Activated CD8-positive, alpha-beta memory T cell treated with anti-CD3 and anti-CD28 coated beads, Interleukin-2, amount 50 U/mL, for 4 hours (primary cell): ENCODE measurements around the gene PTPRN2.
A peak's percentile ranks its signal among the peaks of the same experiment; 100 is the strongest.
"Not testable (repeated sequence)": the region's sequence is repeated elsewhere in the genome, so short reads cannot be mapped to it uniquely, and the experiment has no call there.

Experiments
- DNase-seq: peaks from one replicate; pipeline ENCODE4 v3.0.0-alpha.2; 2020

Gene PTPRN2

DNA sequence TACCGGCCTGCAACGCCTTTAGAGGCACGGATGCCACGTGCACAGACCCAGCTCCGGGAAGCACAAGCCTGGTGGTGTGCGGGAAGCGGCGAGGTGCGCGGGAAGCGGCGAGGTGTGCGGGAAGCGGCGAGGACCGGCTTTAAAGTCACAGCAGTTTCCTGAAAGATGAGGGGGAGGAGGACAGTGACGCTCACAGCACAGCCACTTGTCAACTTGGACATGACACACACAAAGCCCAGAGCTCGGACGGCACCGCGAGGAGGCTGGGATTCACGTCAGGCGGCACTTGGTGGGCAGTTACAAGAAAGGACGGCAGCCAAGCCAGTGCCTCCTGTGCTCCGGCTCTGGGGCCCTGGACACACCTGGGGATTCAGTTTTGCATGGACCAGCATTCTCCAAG is 724.9 kb downstream of the PTPRN2 start:
- no peak for DNase-seq

GRCh38 chr7:157861551-157861950 is 726.1 kb downstream of the PTPRN2 start:
- DNase-seq, result no peak

GRCh38 chr7:157861031-157861491 is 726.6 kb downstream of the PTPRN2 start:
- no peak for DNase-seq

DNA sequence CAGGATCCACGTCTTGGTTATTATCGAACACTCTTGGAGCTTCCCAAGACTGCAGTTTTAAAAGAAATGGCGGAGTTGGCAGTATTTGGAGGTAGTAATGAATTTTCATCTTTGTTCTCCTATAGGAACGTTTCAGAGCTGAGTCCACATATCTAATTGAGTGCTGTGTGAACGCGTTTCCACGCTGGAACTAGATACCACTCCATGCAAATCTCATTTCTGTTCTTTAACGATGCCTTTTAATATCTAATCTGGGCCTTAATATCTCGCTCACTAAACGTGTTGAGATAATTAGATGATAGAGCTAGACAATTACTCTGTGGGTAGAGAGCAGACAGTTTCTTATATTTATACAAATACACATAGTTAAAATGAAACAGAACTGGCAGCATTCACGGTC is 727.2 kb downstream of the PTPRN2 start:
- no peak for DNase-seq

GRCh38 chr7:157859915-157860314 is 727.7 kb downstream of the PTPRN2 start:
- no peak for DNase-seq

DNA sequence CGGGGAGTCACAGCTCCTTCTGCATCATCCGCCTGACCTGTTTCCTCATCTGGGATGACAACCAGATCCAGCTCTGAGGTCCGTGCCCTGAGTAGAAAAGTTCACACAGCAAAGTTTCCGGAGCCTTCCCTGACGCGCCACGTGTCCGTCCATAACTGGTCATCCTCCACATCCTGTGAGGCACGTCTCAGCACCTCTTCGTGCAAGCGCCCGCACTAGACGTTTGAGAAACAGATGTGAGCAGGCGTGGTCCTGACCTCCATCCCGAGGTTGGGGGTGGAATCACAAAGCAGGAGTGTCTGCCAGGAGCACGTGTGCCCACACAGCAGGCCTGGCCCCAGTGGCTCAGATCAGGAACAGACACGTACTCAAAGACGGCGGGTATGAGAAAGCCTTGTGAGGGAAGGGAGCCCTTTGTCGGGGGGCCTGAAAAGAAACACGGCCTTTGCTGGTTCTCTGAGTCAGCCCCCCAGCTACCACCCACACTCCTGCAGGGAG is 730.0 kb downstream of the PTPRN2 start:
- no peak for DNase-seq

- DNase-seq, result no peak
Measured at GRCh38 chr7:157856873-157857577, 730.6 kb downstream of the PTPRN2 start.

DNA sequence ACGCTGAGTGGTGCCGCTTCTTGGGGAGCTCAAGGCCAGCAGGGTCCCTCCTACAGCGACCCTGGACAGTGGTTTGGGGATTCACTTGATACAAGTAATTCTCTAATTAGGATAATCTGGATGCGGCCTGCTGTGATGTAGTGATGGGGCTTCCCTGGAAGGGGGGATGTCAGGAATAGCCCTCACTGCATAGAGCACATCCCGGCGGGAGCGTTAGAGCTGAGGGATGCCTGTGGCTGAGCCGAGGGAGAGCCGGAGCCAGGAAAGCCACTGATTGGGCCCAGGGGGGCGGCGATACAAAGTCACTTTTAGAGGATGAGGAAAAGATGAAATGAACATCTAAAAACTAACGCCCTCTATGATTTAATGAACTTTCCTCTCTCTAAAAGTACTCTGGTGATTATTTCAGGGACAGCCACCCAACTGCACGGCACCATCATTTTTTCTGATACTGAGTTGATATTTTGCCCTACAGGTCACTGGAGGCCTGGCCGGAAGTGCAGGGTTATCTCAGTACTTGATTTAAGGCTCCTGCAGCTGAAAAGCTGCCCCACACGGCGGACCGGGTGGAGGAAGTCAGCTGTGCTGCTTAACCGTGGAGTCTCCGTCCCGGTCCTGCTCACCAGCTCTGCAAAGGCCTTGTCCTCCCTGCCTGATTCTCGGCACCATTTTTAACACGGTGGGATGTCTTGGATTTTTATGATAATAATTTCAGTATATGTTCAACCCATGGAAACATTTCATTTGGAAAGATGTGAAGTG is 732.0 kb downstream of the PTPRN2 start:
- no peak for DNase-seq

DNA sequence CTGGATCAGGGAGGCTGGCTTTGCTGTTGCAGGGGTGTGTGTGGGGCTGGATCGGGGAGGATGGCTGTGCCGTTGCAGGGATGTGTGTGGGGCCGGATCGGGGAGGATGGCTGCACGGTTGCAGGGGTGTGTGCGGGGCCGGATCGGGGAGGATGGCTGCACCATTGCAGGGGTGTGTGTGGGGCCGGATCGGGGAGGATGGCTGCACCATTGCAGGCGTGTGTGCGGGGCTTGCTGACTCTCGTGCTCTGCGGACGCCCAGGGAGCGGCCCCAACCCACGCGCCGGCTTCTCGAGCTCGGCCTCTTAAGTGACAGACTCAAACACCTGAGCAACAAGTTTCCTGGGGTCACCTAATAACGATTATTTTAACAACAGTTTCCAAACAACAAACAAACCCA is 732.6 kb downstream of the PTPRN2 start:
- no peak for DNase-seq

DNA sequence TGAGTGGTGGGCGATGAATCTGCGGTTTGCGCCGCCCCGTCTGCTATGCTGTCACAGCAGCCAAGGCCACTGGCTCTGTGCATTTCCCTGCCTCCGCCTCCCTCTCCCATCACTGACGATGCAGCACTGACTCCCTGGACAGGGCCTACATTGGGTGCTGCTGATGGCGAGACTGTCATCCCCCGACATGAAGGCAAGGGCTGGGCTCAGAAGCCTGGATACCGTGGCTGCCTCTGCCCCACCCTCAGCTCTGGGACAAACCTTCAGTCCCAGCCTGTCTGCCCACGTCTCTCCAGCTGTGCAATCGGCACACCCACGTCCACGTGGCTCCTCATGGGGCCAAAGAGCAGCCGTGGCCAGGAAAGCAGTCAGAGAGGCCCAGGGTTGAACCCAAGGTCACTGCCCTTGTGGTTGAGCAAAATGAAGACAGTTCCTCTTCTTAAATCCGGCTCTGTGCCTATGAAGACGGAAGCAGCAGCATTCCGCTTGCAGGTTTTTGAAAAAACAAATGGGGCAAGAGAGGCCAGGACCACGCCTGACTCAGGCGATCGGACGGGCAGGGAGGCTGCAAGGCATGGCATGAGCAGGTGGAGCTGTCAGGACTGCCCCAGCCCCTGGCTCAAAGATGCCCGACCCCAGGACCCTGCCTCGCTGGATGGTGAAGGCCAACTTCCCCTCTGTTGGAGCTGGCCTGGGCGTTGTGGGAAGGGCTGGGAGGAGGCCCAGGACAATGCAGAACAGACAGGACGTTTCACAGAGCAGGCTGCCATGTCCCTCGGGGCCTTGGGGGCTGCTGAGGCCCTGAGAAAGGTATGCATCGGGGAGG is 733.3 kb downstream of the PTPRN2 start:
- DNase-seq, result no peak

GRCh38 chr7:157853789-157854065 is 733.9 kb downstream of the PTPRN2 start:
- DNase-seq, result no peak

DNA sequence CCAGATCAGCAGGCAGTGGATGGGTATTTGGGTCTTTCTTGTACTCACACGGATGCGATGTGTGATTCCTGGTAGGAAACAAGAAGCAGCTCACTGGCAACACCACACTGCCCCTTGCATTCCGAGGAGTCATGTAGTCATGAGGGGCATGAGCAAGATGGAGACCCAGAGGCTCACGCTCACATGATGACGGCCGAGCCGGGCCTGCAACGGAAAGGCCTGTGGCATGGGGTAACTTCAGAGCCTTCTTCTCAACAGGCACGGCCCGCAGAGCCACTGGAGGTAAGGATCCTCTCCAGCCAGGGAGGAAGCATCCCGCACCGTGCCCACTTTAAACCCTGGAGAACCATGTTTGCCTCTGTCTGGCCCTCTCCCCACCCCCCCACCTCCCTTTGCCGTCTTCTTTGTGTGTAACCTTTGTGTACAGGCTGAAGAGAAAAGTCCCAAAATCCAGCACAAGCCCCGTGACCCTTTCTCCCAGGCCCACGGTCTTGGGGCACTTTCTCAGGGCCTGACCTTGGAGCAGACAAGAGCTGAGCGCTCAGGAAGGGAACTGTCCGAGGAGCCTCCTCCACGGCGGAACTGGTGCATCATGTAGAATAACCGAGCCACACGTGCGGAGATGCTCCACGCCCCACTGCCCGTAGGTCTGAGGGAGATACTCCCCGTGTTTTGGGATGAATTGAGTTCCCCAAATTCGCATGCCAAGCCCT is 734.4 kb downstream of the PTPRN2 start:
- no peak for DNase-seq

DNA sequence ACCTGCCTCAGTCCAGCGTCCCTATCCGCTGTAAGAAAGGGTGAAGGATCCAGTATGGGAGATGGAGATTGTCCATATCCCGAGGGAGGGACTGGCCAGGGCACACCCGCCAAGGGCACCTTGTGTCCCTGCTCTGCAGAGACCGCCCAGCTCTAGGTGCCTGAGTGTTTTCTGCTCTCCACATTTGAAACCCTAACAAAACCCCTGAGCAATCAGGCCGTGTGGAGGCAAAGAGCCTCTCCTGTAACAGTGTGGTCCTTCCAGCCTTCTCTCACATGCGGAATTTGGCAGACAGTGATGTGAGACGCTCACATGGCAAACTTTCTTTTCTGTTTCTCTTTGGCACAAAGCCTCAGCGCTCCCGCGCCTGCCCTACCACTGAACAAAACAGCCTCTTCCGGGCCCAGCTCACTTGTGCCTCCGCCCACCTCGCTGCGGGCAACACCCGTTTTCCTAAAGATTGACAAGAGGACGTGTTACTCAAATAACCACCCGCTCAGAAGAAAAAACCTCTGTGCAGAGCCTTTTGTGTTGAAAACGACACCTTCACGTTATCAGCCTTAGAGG is 736.0 kb downstream of the PTPRN2 start:
- DNase-seq, result peak; percentile 64

DNA sequence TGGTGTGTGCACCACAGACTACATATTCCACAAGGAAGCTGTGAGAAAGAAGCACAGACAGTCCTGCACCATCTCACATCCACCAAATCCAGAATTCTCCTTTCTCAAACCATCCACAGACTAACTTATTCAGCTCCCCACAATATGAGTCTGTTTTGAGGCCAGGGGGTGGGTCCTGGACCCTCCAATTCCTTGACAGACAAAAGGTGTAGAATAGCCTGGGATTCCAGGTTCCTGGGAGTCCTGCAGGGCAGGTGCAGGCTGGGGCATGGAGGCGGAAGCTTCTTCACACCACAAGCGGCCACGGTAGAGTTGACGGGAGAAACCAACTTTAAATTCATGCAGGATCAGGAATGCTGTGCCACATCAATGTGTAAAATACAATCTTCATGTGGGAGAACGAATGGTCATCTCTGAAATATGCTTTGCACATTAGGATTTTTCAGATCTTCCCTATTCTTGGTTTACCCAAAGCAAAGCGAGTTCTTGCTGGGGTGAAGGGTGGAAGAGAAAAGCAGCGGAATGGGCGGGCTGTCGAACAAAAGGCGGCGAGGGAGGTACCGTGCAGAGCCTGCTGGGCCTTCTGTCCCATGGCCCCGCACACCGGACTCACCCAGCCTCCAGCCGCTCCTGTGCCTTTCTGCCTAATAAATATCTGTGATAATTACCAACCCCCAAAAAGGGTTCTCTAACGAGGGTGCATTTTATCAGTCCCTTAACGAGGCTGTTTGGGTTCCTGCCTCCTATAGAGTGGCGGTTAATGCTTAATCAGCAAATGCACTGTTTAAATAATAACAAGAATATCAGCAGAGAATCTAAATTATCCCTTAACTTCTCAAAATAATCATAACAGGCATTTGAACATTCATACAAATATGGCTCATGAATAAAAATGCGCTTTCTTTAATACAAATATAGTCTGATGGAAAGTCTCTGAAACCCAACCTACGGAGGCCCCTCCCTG is 736.9 kb downstream of the PTPRN2 start:
- no peak for DNase-seq

DNA sequence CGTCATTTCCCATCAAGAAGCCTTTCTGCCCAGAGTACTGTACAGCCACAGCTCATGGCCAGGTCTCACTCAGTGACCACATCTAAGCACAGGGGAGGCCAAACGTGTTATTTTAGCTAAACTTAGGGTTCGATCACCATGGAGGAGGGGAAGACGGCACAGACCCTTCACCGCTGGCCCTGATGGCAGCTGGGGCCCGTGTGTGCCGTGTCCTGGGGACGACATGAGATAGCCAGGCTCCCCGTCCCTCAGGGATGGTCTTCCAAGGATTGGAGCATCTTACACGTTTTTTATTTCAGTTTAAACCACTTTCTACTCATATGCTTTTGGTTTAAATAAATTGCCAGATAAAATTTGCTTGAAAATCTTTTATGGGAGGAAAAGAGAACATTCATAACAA is 737.9 kb downstream of the PTPRN2 start:
- no peak for DNase-seq

DNA sequence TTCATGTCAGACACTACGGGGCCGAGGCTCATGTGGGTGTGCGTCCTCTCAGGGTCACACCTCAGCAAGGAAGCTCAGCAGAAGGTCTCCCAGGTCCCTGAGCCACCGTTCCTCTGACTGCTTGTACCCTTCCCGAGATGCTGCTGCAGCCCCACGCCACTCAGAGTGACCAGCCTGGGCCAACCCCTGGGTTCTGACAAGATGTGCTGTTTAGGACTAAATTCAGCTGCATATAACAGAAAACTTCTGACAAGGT is 738.4 kb downstream of the PTPRN2 start:
- no peak for DNase-seq

- DNase-seq, result no peak
Measured at GRCh38 chr7:157848508-157849340, 738.9 kb downstream of the PTPRN2 start.

- not testable (repeated sequence) for DNase-seq
Measured at GRCh38 chr7:157847756-157848487, 739.7 kb downstream of the PTPRN2 start.

GRCh38 chr7:157846746-157847145 is 740.9 kb downstream of the PTPRN2 start:
- DNase-seq, result not testable (repeated sequence)

GRCh38 chr7:157846271-157846670 is 741.4 kb downstream of the PTPRN2 start:
- DNase-seq, result no peak
